GM19023 (cell line): Measurements from ENCODE around the gene RHOV.

ENCODE experiments used
- ATAC-seq: cut with Tn5 transposase; IDR thresholded peaks from one replicate; pipeline ENCODE4 v1.9.1; 2021; ENCODE audit warnings: mild to moderate bottlenecking, moderate library complexity; ENCODE audit not compliant: unreplicated experiment

Gene RHOV

DNA sequence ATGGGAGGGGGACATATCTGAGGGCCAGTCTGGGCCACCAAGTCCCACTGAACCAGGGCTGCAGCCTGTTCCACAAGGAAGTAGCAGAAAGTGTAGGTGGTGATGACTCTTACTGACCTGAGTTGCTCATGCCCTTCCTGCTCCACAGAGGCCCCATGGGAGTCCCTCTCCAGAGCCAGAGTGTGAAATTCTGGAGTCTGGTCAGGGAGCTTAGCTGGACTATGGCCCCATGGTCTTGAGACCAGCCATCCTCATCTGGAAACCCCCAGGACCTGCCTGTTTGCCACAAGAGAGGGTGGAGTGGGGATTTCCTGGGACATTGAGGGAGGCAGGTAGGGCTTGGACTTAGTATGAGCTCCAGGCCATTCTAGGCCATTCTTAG, 27.2 kb downstream of the RHOV start:
- ATAC-seq: no peak

DNA sequence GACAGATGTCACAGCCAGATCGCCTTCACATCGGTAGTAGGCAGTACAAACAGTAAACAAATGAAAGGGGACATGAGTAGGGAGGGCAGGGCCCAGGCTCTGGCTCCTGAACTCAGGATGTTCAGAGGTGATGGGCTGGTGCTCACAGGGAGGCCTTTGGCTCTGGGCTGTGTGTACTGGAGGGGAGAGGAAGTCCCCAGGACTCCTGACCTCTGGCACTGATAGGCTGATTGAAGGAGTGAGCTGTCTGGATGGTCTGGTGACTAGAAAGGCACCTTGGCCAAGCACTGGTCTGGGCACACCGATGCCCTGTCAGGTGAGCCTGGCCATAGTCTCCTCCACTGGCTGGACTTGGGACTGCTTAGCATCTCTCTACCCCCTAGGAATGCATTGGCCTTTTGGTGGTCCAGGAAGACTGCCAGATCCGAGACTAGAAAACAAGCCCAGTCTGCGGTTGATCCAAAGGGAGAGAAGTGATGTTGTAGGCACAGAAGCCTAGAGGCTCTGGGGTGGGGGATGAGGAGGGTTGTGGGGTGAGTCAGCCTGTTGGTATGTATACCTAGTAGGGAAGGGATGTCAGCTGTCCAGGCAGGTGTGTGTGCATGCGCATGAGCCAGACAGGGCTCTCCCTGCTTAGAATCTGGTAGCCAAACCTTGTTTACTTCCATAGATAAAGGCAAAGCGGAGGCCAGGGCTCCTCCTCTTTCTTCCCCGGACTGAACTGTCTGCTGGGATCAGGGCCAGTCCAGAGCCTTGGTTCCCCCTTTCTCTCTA, 28.3 kb downstream of the RHOV start:
- no peak for ATAC-seq

DNA sequence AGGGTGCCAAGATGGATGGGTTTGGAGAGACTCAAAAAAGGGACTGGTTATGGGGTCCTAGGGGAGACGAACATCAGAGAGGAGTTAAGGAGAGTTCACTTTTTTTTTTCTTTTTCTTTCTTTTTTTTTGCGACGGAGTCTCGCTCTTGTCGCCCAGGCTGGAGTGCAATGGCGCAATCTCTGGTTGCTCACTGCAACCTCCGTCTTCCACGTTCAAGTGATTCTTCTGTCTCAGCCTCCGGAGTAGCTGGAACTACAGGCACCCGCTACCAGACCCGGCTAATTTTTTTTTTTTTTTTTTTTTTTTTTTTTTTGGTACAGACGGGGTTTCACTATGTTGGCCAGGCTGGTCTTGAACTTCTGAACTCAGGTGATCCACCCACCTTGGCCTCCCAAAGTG, 29.0 kb downstream of the RHOV start:
- no peak for ATAC-seq

GRCh38 chr15:40844696-40845030, 29.4 kb downstream of the RHOV start:
- ATAC-seq: no peak

GRCh38 chr15:40843885-40844695, 29.9 kb downstream of the RHOV start, which contains the start of gene SPINT1:
SPINT1 (plus strand) TSS chr15:40844048; CDS start chr15:40844555, 507 bp downstream.
- no peak for ATAC-seq

- no peak for ATAC-seq
Measured at GRCh38 chr15:40843261-40843884, 30.7 kb downstream of the RHOV start.

- ATAC-seq: no peak
Measured at GRCh38 chr15:40841741-40842140, 32.3 kb downstream of the RHOV start.

- no peak for ATAC-seq
Measured at GRCh38 chr15:40838756-40839155, 35.3 kb downstream of the RHOV start.

DNA sequence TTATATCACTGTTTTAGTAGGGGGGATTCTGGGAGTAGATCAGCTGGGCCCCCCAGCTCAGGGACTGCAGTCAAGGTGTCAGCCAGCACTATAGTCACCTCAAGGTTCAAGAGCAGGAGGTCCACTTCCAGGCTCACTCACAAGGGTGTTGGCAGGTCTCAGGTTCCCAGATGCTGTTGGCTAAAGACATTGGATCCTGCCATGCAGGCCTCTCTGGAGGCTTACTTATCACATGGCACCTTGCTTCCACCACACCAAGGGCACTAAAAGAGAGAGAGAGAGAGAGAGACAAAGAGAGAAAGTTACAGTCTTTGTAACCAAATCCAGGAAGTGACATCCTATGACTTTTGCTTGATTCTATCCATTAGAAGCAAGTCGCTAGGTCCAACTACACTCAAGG, 38.0 kb downstream of the RHOV start:
- ATAC-seq: no peak

GRCh38 chr15:40832903-40833302, 41.1 kb downstream of the RHOV start:
- no peak for ATAC-seq

GRCh38 chr15:40831861-40832260, 42.2 kb downstream of the RHOV start:
- ATAC-seq: no peak

GRCh38 chr15:40830884-40831283, 43.1 kb downstream of the RHOV start:
- no peak for ATAC-seq

- no peak for ATAC-seq
Measured at GRCh38 chr15:40829115-40829514, 44.9 kb downstream of the RHOV start.

DNA sequence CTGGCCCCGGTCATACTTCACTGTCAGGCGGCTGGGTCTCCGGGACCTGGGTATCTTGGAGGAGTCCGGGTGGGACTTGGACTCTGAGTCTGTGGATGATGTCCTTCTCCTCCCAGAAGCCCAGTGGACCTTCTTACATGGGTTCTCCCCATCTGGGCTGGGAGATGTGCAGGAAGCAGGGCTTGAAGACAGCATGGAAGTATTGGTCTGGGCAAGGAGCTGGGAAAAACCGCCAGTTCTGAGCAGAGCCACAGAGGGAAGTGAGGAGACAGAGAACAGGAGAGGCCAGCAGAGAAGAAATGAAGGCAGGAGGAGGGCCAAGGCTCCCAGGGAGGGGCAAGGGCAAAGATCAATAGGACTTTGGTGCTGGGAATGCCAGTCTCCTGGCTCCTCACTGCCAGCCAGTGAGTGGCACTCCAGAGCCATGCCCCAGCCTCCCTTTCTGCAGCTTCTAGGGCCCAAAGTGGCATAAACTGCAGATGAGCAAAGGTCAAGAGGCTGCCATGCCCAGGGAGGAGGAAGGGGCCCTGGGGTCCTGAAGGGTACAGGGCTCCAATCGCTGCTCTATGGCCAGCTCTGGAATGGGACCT, 45.5 kb downstream of the RHOV start, which contains the start of gene PPP1R14D:
Gene PPP1R14D (minus strand): TSS at position 262 of the 590 bp plus-strand sequence. CDS start 67 bp downstream, at position 195.
- ATAC-seq: no peak

DNA sequence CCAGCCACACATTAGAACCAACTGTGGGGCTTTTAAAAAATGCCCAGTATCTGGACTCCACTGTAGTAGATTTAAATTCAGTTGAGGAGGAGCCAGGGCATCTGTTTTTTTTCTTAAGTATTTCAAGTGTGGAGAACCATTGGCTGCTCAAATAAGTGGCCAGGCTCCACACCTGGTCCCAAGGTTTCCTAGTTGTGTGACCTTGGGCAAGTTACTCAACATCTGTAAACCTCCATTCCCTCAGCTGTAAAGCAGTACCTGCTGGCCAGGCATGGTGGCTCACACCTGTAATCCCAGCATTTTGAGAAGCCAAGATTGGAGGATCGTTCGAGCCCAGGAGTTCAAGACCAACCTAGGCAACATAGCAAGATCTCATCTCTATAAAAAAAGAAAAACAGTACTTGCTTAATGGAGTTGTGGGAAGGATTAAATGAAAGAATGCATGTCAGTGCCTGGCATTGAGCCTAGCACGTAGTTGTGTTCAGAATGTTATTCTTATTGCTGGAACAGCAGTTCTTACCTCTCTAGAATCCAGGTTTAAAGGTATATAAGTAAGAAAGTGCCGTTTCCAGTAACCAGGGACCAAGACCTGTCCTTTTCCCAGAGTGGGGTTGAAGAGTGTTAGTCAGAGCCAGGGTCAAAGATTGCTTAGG, 47.5 kb downstream of the RHOV start:
- no peak for ATAC-seq

DNA sequence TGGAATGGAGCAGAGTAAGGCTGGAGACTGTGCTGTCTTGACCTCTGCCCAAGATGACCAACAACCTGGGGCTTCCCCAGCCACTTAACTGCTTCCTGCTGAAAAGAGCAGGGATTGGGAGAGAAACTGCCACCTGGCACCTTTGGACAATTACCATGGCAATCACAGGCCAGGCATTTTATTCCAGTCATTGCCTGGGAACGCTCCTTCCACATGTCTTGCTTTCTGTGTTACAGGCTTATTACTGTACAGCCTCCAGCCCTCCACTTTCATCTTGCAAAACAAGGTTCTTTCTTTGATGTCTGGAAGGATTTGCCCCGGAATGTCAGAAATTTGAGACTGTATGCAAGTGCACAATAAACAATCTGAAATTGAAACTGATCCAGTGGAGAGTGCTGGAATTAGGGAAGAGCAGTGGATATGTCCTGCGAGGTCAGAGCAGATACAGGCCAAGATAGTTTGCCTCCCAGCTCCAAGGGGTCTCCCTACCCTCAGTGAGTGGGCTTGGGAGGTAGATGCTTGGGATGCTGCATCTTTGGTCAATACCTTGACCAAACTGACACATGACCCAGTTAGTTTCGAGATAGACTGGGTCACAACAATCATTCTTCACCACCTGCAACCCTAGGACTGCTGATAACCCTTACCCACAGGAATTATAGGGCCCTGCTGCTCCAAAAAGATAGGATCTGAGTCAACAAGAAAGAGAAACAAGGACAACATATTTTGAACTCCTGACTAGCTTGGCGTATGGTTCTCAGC, 48.2 kb downstream of the RHOV start:
- ATAC-seq: no peak

DNA sequence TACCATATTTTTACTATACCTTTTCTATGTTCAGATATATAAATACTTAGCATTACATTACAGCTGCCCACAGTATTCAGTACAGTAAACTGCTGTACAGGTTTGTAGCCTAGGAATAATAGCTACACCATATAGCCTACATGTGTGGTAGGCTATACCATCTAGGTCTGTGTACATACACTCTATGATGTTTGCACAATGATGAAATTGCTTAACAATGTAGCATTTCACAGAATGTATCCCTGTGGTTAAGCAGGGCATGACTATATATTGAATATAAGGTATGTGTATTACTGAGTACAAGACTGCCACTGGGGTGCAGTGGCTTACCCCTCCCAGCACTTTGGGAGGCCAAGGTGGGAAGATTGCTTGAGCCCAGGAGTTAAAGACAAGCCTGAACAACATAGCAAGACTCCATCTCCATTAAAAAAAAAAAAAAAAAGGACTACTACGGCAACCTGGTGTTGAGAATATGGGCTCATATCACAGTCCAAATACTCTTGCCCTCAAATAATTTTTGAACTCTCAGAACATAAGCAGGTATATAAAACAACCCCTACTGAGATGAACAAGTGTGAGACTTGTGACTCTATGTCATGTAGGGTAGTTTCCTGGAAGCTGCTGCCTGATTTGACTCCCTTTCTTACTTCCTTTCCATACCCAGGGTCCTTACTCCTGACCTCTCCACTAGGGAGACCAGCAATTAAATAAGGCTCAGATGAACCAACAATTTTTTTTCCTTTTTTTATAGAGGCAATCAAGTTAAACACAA, 50.3 kb downstream of the RHOV start:
- no peak for ATAC-seq
